ENCODE measurements around the gene FAM131B. TPM values are rescaled to one million over a fixed set of nuclear protein-coding genes. Genes with fewer than 3 reads are reported as not detected.

FAM131B gene
- total RNA-seq, 4 donors from 2014 or later = 1.2 to 10.6 (median 6.5) TPM

- Histone ChIP-seq H3K36me3 (no peaks in the 10 kb centered on the region), H3K27ac (no peak overlapping the region), H3K9me3 (no peaks in the 10 kb centered on the region), H3K4me3 (no peak overlapping the region), H3K27me3 (no peaks in the 10 kb centered on the region), H3K4me1 (no peaks in the 10 kb centered on the region)
- intact Hi-C loops (cut with DNase I; ENCODE audit: low total_unique reads) = no loop called here
- DNase-seq = no peak
- TF ChIP-seq POLR2A (IDR thresholded peaks at IDR 0.05) (no peak), CTCF (IDR thresholded peaks at IDR 0.05) (no peak)
Measured at GRCh38 chr7:143314127-143314526, 48.4 kb downstream of the FAM131B start.

GRCh38 chr7:143308632-143309031 lies 53.9 kb downstream of the FAM131B start:
- DNase-seq = no peak
- Histone ChIP-seq H3K4me1 (no peaks in the 10 kb centered on the region), H3K9me3 (no peaks in the 10 kb centered on the region), H3K36me3 (no peaks in the 10 kb centered on the region), H3K4me3 (no peak overlapping the region), H3K27ac (no peak overlapping the region), H3K27me3 (no peaks in the 10 kb centered on the region)
- no peak for TF ChIP-seq POLR2A (IDR thresholded peaks at IDR 0.05)
- no peak for TF ChIP-seq CTCF (IDR thresholded peaks at IDR 0.05)
- intact Hi-C loops (cut with DNase I; ENCODE audit: low total_unique reads) = no loop called here

GRCh38 chr7:143305423-143306070 lies 57.0 kb downstream of the FAM131B start:
- Histone ChIP-seq H3K9me3 (no peaks in the 10 kb centered on the region), H3K27ac (no peak overlapping the region), H3K4me1 (no peaks in the 10 kb centered on the region), H3K27me3 (no peaks in the 10 kb centered on the region), H3K36me3 (no peaks in the 10 kb centered on the region), H3K4me3 (no peak overlapping the region)
- peak in 1 of 2 donors; percentile 41 for DNase-seq
- intact Hi-C loops (cut with DNase I; ENCODE audit: low total_unique reads) = no loop called here
- TF ChIP-seq CTCF (IDR thresholded peaks at IDR 0.05) (peak; percentile 33 to 49 (median 42)), POLR2A (IDR thresholded peaks at IDR 0.05) (no peak)

GRCh38 chr7:143304938-143305337 lies 57.6 kb downstream of the FAM131B start:
- no peak for DNase-seq
- no peak overlapping the region for H3K4me3 ChIP-seq
- no peak overlapping the region for H3K27ac ChIP-seq
- intact Hi-C loops (cut with DNase I; ENCODE audit: low total_unique reads) = no loop called here
- H3K27me3 ChIP-seq = no peaks in the 10 kb centered on the region
- H3K4me1 ChIP-seq = no peaks in the 10 kb centered on the region
- no peaks in the 10 kb centered on the region for H3K36me3 ChIP-seq
- no peaks in the 10 kb centered on the region for H3K9me3 ChIP-seq
- no peak for TF ChIP-seq CTCF (IDR thresholded peaks at IDR 0.05)
- no peak for TF ChIP-seq POLR2A (IDR thresholded peaks at IDR 0.05)

GRCh38 chr7:143303733-143304132 lies 58.8 kb downstream of the FAM131B start:
- H3K9me3 ChIP-seq = no peaks in the 10 kb centered on the region
- no peak overlapping the region for H3K27ac ChIP-seq
- no peak overlapping the region for H3K4me3 ChIP-seq
- no peak for DNase-seq
- no peaks in the 10 kb centered on the region for H3K27me3 ChIP-seq
- intact Hi-C loops (cut with DNase I; ENCODE audit: low total_unique reads) = no loop called here
- TF ChIP-seq CTCF (IDR thresholded peaks at IDR 0.05) = no peak
- no peak for TF ChIP-seq POLR2A (IDR thresholded peaks at IDR 0.05)
- H3K36me3 ChIP-seq = no peaks in the 10 kb centered on the region
- no peaks in the 10 kb centered on the region for H3K4me1 ChIP-seq

Small RNAs within 50 kb of the gene (microRNA-seq; reads per million reads assigned to microRNA genes)
- not detected for gene MIR6892 (ENCODE audit: borderline microRNAs expressed, borderline replicate concordance)

Small RNAs within 50 kb of the gene (small RNA-seq; reads per million reads assigned to genes)
- gene MIR6892 = 0.30 reads per million

Other genes starting within 250 kb of the FAM131B start
- not detected for gene PIP, start 230.6 kb downstream of the FAM131B start, total RNA-seq
- not detected for gene TAS2R39, start 179.3 kb downstream of the FAM131B start, total RNA-seq
- gene TAS2R40, start 140.7 kb downstream of the FAM131B start, total RNA-seq = not detected
- gene GSTK1, start 99.3 kb downstream of the FAM131B start, total RNA-seq = 100 to 1,000 TPM in 1 of 4 donors, 10 to 100 TPM in 3; 58.2 to 173 (median 86.9) TPM
- gene TMEM139, start 77.8 kb downstream of the FAM131B start, total RNA-seq = 10 to 100 TPM in 1 of 4 donors, 1 to 10 TPM in 1, not detected in 2; 2.2 to 11.1 TPM
- 10 to 100 TPM in 3 of 4 donors, 1 to 10 TPM in 1; 4.1 to 32.2 (median 24.5) TPM for gene CASP2, start 74.4 kb downstream of the FAM131B start, total RNA-seq
- under 1 TPM in 2 of 4 donors, not detected in 2; 0.21 to 0.30 TPM for gene CLCN1, start 46.6 kb downstream of the FAM131B start, total RNA-seq
- gene ZYX, start 18.6 kb upstream of the FAM131B start, total RNA-seq = 100 to 1,000 TPM in 2 of 4 donors, 10 to 100 TPM in 2; 46.0 to 494 (median 95.9) TPM
- gene EPHA1, start 46.1 kb upstream of the FAM131B start, total RNA-seq = 1 to 10 TPM in 3 of 4 donors, not detected in 1; 1.3 to 5.6 (median 1.9) TPM
- gene TAS2R60, start 80.7 kb upstream of the FAM131B start, total RNA-seq = 1 to 10 TPM in 1 of 4 donors, not detected in 3; 3.3 TPM
- 1 to 10 TPM in 1 of 4 donors, not detected in 3; 3.3 TPM for gene TAS2R41, start 115.2 kb upstream of the FAM131B start, total RNA-seq
- under 1 TPM in 3 of 4 donors, not detected in 1; under 0.01 to 0.28 (median 0.27) TPM for gene CTAGE15, start 209.1 kb upstream of the FAM131B start, total RNA-seq

All from uterus (tissue), 4 donors.